ENCODE results near the gene ARHGAP9.

DNA sequence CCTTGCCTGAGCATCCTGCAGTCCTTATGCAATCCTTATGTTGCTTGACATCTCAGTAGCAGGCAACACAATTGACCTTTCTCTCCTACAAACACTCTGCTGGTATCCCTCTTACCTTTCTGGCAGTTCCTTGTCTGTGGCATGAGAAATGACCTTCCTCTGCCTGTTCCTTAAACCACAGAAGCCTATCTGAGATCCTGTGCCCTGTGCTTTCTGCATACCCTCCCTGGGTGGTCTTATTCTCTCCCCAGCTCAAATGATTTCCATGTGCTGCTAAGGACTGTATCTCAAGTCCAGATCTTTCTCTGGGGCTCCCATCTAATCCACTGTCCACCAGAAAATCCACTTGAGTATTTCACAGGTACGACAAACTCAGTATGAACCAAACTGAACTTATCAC, 2.0 kb upstream of the ARHGAP9 start:
- TF ChIP-seq CTCF (IDR thresholded peaks at IDR 0.05; ENCODE audit: low read length) = no peak
- TF ChIP-seq EZH2 (optimal IDR thresholded peaks at IDR 0.05; ENCODE audit: low read depth, low read length) = no peak

All from MM.1S (cell line).